K562 (cell line): ENCODE data around the gene PPP6R1. TPM values are rescaled to one million over a fixed set of nuclear protein-coding genes. Genes with fewer than 3 reads are reported as not detected.

Experiments used
- CBFA2T3 ChIP-seq: fragments of 450-650 bp; IDR thresholded peaks from 2 replicates; pipeline ENCODE4 v1.6.1; 2017
- DDX20 ChIP-seq: fragments of 450-650 bp; IDR thresholded peaks from 2 replicates; pipeline ENCODE4 v1.6.1; 2016; ENCODE audit warnings: missing genetic modification characterization, low read depth, mild to moderate bottlenecking, missing compliant biosample characterization, moderate library complexity
- FUS ChIP-seq: fragments of 200-400 bp; formaldehyde crosslinking; optimal IDR thresholded peaks from 2 replicates; pipeline ENCODE3; 2017; ENCODE audit warnings: low read depth, low read length
- KDM5B ChIP-seq: fragments of 200-600 bp; sonication (generic); IDR thresholded peaks from 2 replicates; pipeline ENCODE4 v1.6.1; 2012; ENCODE audit warnings: low read depth, mild to moderate bottlenecking, moderate library complexity, low read length, control low read depth, inconsistent platforms; ENCODE audit not compliant: insufficient replicate concordance
- MCM5 ChIP-seq: fragments of 450-650 bp; IDR thresholded peaks from 2 replicates; pipeline ENCODE4 v1.6.1; 2016; ENCODE audit warnings: low read depth
- RAD51 ChIP-seq: fragments of 450-650 bp; IDR thresholded peaks from 2 replicates; pipeline ENCODE4 v1.7.1; 2016; ENCODE audit warnings: low read depth, mild to moderate bottlenecking, borderline replicate concordance
- RBM39 ChIP-seq: fragments of 200-400 bp; formaldehyde crosslinking; optimal IDR thresholded peaks from 2 replicates; pipeline ENCODE3; 2018; ENCODE audit warnings: low read depth, low read length
- RREB1 ChIP-seq: fragments of 250-450 bp; sonication (Bioruptor Pico); IDR thresholded peaks from 2 replicates; pipeline ENCODE4 v1.4.0; 2020
- SFPQ ChIP-seq: fragments of 200-400 bp; formaldehyde crosslinking; IDR thresholded peaks from 2 replicates; pipeline ENCODE4 v1.6.1; 2017; ENCODE audit warnings: mild to moderate bottlenecking, low read depth, low read length, moderate library complexity
- TAL1 ChIP-seq: fragments of 450-650 bp; IDR thresholded peaks from 2 replicates; pipeline ENCODE4 v1.6.1; 2016; ENCODE audit warnings: mild to moderate bottlenecking
- ZBTB43 ChIP-seq: sonication (generic); formaldehyde crosslinking; IDR thresholded peaks from 2 replicates; pipeline ENCODE4 v1.8.0; 2023; ENCODE audit warnings: mild to moderate bottlenecking, missing genetic modification reagents
- ZNF197 ChIP-seq: fragments of 200-800 bp; sonication (Bioruptor generic); IDR thresholded peaks from 2 replicates; pipeline ENCODE4 v1.6.1; 2016; ENCODE audit warnings: low read depth, missing genetic modification characterization, missing compliant biosample characterization
- ZNF778 ChIP-seq: fragments of 450-650 bp; formaldehyde crosslinking; IDR thresholded peaks from 2 replicates; pipeline ENCODE4 v1.4.0; 2020; ENCODE audit warnings: mild to moderate bottlenecking, moderate library complexity
- ZNF780A ChIP-seq: fragments of 250-450 bp; sonication (Bioruptor Pico); IDR thresholded peaks from 2 replicates; pipeline ENCODE4 v1.5.0; 2021; ENCODE audit warnings: mild to moderate bottlenecking
- polyA plus RNA-seq, 8 experiments: library from polyadenylated mRNA; depleted of rRNA in 4 of 8; stranded (reverse) in 5 of 8; unstranded in 3 of 8; fragments of >200 nt; fragmentation: Nextera tagmentation in 2 of 8; fragmentation: Illumina TruSeq in 1 of 8; extraction: Ambion mirVana in 2 of 8; extraction: Trizol in 1 of 8; gene quantifications; 2 replicates each; pipeline versions ENCODE4 v1.2.1 to v1.2.3, GENCODE V29; 2011 to 2014; ENCODE audit warnings: inconsistent platforms in 1 of 8, missing spikeins in 1 of 8
- total RNA-seq, 7 experiments: library from RNA; depleted of rRNA in 6 of 7; stranded (reverse); fragments of >200 nt in 6 of 7; fragmentation: Illumina TruSeq in 2 of 7; extraction: Trizol in 2 of 7; gene quantifications; 2 replicates each; pipeline versions ENCODE4 v1.2.1 to v1.2.3, GENCODE V29; 2011 to 2021; ENCODE audit warnings: low replicate concordance in 1 of 7
- TF ChIP-seq, protein P1 (sequence below): fragments of 450-650 bp; formaldehyde crosslinking; IDR thresholded peaks from 2 replicates; pipeline ENCODE4 v1.4.0; 2020; ENCODE audit warnings: mild to moderate bottlenecking
- TF ChIP-seq, protein P2 (sequence below): fragments of 450-650 bp; conservative IDR thresholded peaks from 2 replicates; pipeline ENCODE4 v1.6.1; 2016; ENCODE audit warnings: missing genetic modification characterization, low read depth, mild to moderate bottlenecking, control low read depth, missing compliant biosample characterization

PPP6R1 gene
- total and polyA plus RNA-seq, 9 of the 15 experiments (the other 6 are each of a cell fraction or from before 2014, with no cell fraction given): 0.48 to 135 (median 37.2) TPM

GRCh38 chr19:55270172-55270942 is 11.5 kb upstream of the PPP6R1 start (continued):
- no peak for TF ChIP-seq FUS
- TF ChIP-seq, protein P1, sequence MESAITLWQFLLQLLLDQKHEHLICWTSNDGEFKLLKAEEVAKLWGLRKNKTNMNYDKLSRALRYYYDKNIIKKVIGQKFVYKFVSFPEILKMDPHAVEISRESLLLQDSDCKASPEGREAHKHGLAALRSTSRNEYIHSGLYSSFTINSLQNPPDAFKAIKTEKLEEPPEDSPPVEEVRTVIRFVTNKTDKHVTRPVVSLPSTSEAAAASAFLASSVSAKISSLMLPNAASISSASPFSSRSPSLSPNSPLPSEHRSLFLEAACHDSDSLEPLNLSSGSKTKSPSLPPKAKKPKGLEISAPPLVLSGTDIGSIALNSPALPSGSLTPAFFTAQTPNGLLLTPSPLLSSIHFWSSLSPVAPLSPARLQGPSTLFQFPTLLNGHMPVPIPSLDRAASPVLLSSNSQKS (CRISPR knock-in tag): no peak
- no peak for TF ChIP-seq DDX20 (tag)
- peak; percentile 58; the same call in 1 of the 2 replicates for TF ChIP-seq TAL1
- TF ChIP-seq RAD51: no peak
- TF ChIP-seq ZBTB43 (CRISPR knock-in tag): no peak
- TF ChIP-seq SFPQ: no peak
- no peak for TF ChIP-seq ZNF780A (CRISPR knock-in tag)
- TF ChIP-seq ZNF778 (CRISPR knock-in tag): no peak
- no peak for TF ChIP-seq KDM5B
- no peak for TF ChIP-seq MCM5
- no peak for TF ChIP-seq RREB1 (CRISPR knock-in tag)
- TF ChIP-seq, protein P2, sequence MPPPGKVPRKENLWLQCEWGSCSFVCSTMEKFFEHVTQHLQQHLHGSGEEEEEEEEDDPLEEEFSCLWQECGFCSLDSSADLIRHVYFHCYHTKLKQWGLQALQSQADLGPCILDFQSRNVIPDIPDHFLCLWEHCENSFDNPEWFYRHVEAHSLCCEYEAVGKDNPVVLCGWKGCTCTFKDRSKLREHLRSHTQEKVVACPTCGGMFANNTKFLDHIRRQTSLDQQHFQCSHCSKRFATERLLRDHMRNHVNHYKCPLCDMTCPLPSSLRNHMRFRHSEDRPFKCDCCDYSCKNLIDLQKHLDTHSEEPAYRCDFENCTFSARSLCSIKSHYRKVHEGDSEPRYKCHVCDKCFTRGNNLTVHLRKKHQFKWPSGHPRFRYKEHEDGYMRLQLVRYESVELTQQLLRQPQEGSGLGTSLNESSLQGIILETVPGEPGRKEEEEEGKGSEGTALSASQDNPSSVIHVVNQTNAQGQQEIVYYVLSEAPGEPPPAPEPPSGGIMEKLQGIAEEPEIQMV (tag): no peak
- no peak for TF ChIP-seq RBM39
- TF ChIP-seq CBFA2T3: peak; percentile 70
- peak; percentile 68; the same call in 1 of the 2 replicates for TF ChIP-seq ZNF197 (CRISPR knock-in tag)
